ENCODE results near the gene UBR3.

GRCh38 chr2:169839954-169840746 lies 12.9 kb downstream of the UBR3 start:
- TF ChIP-seq, protein P1, sequence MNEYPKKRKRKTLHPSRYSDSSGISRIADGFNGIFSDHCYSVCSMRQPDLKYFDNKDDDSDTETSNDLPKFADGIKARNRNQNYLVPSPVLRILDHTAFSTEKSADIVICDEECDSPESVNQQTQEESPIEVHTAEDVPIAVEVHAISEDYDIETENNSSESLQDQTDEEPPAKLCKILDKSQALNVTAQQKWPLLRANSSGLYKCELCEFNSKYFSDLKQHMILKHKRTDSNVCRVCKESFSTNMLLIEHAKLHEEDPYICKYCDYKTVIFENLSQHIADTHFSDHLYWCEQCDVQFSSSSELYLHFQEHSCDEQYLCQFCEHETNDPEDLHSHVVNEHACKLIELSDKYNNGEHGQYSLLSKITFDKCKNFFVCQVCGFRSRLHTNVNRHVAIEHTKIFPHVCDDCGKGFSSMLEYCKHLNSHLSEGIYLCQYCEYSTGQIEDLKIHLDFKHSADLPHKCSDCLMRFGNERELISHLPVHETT (tag by site-specific recombination; IDR thresholded peaks at IDR 0.05) = no peak
- TF ChIP-seq, protein P2, sequence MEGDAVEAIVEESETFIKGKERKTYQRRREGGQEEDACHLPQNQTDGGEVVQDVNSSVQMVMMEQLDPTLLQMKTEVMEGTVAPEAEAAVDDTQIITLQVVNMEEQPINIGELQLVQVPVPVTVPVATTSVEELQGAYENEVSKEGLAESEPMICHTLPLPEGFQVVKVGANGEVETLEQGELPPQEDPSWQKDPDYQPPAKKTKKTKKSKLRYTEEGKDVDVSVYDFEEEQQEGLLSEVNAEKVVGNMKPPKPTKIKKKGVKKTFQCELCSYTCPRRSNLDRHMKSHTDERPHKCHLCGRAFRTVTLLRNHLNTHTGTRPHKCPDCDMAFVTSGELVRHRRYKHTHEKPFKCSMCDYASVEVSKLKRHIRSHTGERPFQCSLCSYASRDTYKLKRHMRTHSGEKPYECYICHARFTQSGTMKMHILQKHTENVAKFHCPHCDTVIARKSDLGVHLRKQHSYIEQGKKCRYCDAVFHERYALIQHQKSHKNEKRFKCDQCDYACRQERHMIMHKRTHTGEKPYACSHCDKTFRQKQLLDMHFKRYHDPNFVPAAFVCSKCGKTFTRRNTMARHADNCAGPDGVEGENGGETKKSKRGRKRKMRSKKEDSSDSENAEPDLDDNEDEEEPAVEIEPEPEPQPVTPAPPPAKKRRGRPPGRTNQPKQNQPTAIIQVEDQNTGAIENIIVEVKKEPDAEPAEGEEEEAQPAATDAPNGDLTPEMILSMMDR (tag by site-specific recombination; IDR thresholded peaks at IDR 0.05) = no peak
- TF ChIP-seq ZNF398 (tag by site-specific recombination; IDR thresholded peaks at IDR 0.05) = no peak
- no peak for TF ChIP-seq PRDM4 (tag by site-specific recombination; IDR thresholded peaks at IDR 0.05)
- no peak for TF ChIP-seq ZNF623 (tag by site-specific recombination; IDR thresholded peaks at IDR 0.05)
- TF ChIP-seq, protein P3, sequence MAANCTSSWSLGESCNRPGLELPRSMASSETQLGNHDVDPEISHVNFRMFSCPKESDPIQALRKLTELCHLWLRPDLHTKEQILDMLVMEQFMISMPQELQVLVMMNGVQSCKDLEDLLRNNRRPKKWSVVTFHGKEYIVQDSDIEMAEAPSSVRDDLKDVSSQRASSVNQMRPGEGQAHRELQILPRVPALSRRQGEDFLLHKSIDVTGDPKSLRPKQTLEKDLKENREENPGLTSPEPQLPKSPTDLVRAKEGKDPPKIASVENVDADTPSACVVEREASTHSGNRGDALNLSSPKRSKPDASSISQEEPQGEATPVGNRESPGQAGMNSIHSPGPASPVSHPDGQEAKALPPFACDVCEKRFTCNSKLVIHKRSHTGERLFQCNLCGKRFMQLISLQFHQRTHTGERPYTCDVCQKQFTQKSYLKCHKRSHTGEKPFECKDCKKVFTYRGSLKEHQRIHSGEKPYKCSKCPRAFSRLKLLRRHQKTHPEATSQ (tag by site-specific recombination; IDR thresholded peaks at IDR 0.05) = no peak
